Measurements from ENCODE around the gene PHYHIPL. TPM values are rescaled to one million over a fixed set of nuclear protein-coding genes. Genes with fewer than 3 reads are reported as not detected.

Gene PHYHIPL
- polyA plus RNA-seq, 1 of the 3 experiments (the other 2 are of a cell fraction) = 0.44 TPM

- H3F3A ChIP-seq (replicated peaks; ENCODE audit: insufficient read depth) = no peaks in the 10 kb centered on the region
- TF ChIP-seq MEF2A (IDR thresholded peaks at IDR 0.05; ENCODE audit: borderline replicate concordance, low read depth) (no peak), MAX (IDR thresholded peaks at IDR 0.05; ENCODE audit: low read depth) (no peak), TCF12 (IDR thresholded peaks at IDR 0.05) (no peak), ELF1 (IDR thresholded peaks at IDR 0.05) (no peak), EP300 (IDR thresholded peaks at IDR 0.05; ENCODE audit: borderline replicate concordance in 1 of 2, low read depth in 1 of 2, low read length in 1 of 2) (no peak)
- H3K27ac ChIP-seq (ENCODE audit: low read depth in 2 of 2, low read length in 1 of 2) = no peak overlapping the region
- no peaks in the 10 kb centered on the region for H4K20me1 ChIP-seq (ENCODE audit: insufficient read depth)
- no peak overlapping the region for H3K9ac ChIP-seq
- ChIA-PET POLR2A (no interaction called here), CTCF (interaction anchor here (1.1 to 1.4 kb wide), 3 partner anchors 12 to 56 kb away, joined by 3 to 5 read pairs (median 4); no protein-coding TSS in a partner anchor)
- H3K27me3 ChIP-seq (ENCODE audit: insufficient read depth) = no peaks in the 10 kb centered on the region
- no peaks in the 10 kb centered on the region for H3K79me2 ChIP-seq (ENCODE audit: insufficient read depth)
- H3K4me2 ChIP-seq = no peak overlapping the region
- H3K9me3 ChIP-seq = no peaks in the 10 kb centered on the region
- H3K4me3 ChIP-seq (ENCODE audit: low read depth in 2 of 2, low read length in 1 of 2) = no peak overlapping the region
- no peaks in the 10 kb centered on the region for H3K36me3 ChIP-seq (replicated peaks in 1 of 2; ENCODE audit: control insufficient read depth in 1 of 2, insufficient read depth in 2 of 2, low read length in 1 of 2)
- no peaks in the 10 kb centered on the region for H3K4me1 ChIP-seq (ENCODE audit: control insufficient read depth in 1 of 2, insufficient read depth in 2 of 2, low read depth in 1 of 2, low read length in 1 of 2)
- no peak overlapping the region for H2AFZ ChIP-seq (ENCODE audit: low read depth)
- 92% methylated on average over 2 of the region's 2 CpGs for WGBS (ENCODE audit: low lambda C conversion rate)
- no peaks in the 10 kb centered on the region for H3K9me2 ChIP-seq
- no peak for DNase-seq
Observed at GRCh38 chr10:59155556-59155955, 20.9 kb upstream of the PHYHIPL start.

- Histone ChIP-seq H2AFZ (ENCODE audit: low read depth) (no peak overlapping the region), H3K4me2 (no peak overlapping the region), H3K9me2 (no peaks in the 10 kb centered on the region), H3K27ac (ENCODE audit: low read depth in 2 of 2, low read length in 1 of 2) (no peak overlapping the region), H3K27me3 (ENCODE audit: insufficient read depth) (no peaks in the 10 kb centered on the region; the same call in 1 of the 2 replicates), H3K36me3 (replicated peaks in 1 of 2; ENCODE audit: control insufficient read depth in 1 of 2, insufficient read depth in 2 of 2, low read length in 1 of 2) (no peaks in the 10 kb centered on the region), H3K9ac (no peak overlapping the region), H3K4me3 (ENCODE audit: low read depth in 2 of 2, low read length in 1 of 2) (no peak overlapping the region), H3K4me1 (ENCODE audit: control insufficient read depth in 1 of 2, insufficient read depth in 2 of 2, low read depth in 1 of 2, low read length in 1 of 2) (no peaks in the 10 kb centered on the region; a peak in 1 of 4 replicates), H4K20me1 (ENCODE audit: insufficient read depth) (no peaks in the 10 kb centered on the region), H3K9me3 (no peaks in the 10 kb centered on the region), H3F3A (replicated peaks; ENCODE audit: insufficient read depth) (no peaks in the 10 kb centered on the region), H3K79me2 (ENCODE audit: insufficient read depth) (no peaks in the 10 kb centered on the region)
- DNase-seq = no peak
- CTCF ChIA-PET = interaction anchor here (1.0 to 1.4 kb wide), 2 partner anchors 8 to 12 kb away, joined by 3 to 5 read pairs; no protein-coding TSS in a partner anchor
- TF ChIP-seq FOXJ3 (CRISPR knock-in tag; IDR thresholded peaks at IDR 0.05) = no peak
- POLR2A ChIA-PET = no interaction called here
- WGBS (ENCODE audit: low lambda C conversion rate) = 53% methylated on average over 2 of the region's 2 CpGs
Observed at GRCh38 chr10:59167512-59167911, 8.9 kb upstream of the PHYHIPL start.

- Histone ChIP-seq H2AFZ (ENCODE audit: low read depth) (no peak overlapping the region), H3K9me2 (no peaks in the 10 kb centered on the region), H3K27ac (ENCODE audit: low read depth in 2 of 2, low read length in 1 of 2) (no peak overlapping the region), H3K27me3 (ENCODE audit: insufficient read depth) (peaks cover 18% of the 10 kb centered on the region), H3K4me3 (ENCODE audit: low read depth in 2 of 2, low read length in 1 of 2) (no peak overlapping the region), H3K36me3 (replicated peaks in 1 of 2; ENCODE audit: control insufficient read depth in 1 of 2, insufficient read depth in 2 of 2, low read length in 1 of 2) (no peaks in the 10 kb centered on the region), H3K9me3 (no peaks in the 10 kb centered on the region), H3K4me1 (ENCODE audit: control insufficient read depth in 1 of 2, insufficient read depth in 2 of 2, low read depth in 1 of 2, low read length in 1 of 2) (no peaks in the 10 kb centered on the region; a peak in 2 of 4 replicates), H3K9ac (no peak overlapping the region), H3F3A (replicated peaks; ENCODE audit: insufficient read depth) (no peaks in the 10 kb centered on the region), H3K4me2 (no peak overlapping the region), H4K20me1 (ENCODE audit: insufficient read depth) (no peaks in the 10 kb centered on the region), H3K79me2 (ENCODE audit: insufficient read depth) (no peaks in the 10 kb centered on the region)
- ChIA-PET CTCF (interaction anchor here (1.4 kb wide), 1 partner anchor 208 kb away, joined by 4 read pairs; no protein-coding TSS in a partner anchor), POLR2A (no interaction called here)
- DNase-seq = no peak
- TF ChIP-seq USF1 (IDR thresholded peaks at IDR 0.05; ENCODE audit: borderline replicate concordance, low read depth) (no peak), MEF2A (IDR thresholded peaks at IDR 0.05; ENCODE audit: borderline replicate concordance, low read depth) (no peak), GABPA (IDR thresholded peaks at IDR 0.05; ENCODE audit: low read depth) (no peak), JUND (IDR thresholded peaks at IDR 0.05) (no peak), GATA2 (CRISPR knock-in tag; IDR thresholded peaks at IDR 0.05) (no peak), EP300 (IDR thresholded peaks at IDR 0.05; ENCODE audit: borderline replicate concordance in 1 of 2, low read depth in 1 of 2, low read length in 1 of 2) (no peak), ZBTB33 (IDR thresholded peaks at IDR 0.05; ENCODE audit: borderline replicate concordance, low read depth) (no peak), RCOR1 (IDR thresholded peaks at IDR 0.05; ENCODE audit: low read length) (no peak), FOSL2 (IDR thresholded peaks at IDR 0.05; ENCODE audit: borderline replicate concordance, low read depth) (no peak), EZH2phosphoT487 (IDR thresholded peaks at IDR 0.05; ENCODE audit: borderline replicate concordance, low read depth) (no peak), MAX (IDR thresholded peaks at IDR 0.05; ENCODE audit: low read depth) (no peak), CTCF (IDR thresholded peaks at IDR 0.05) (no peak), IRF3 (IDR thresholded peaks at IDR 0.05; ENCODE audit: low read depth, low read length) (no peak)
- 70% methylated on average over 5 of the region's 5 CpGs for WGBS (ENCODE audit: low lambda C conversion rate)
Observed at GRCh38 chr10:59172567-59172966, 3.9 kb upstream of the PHYHIPL start.
